GDM1 (cell line): Measurements from ENCODE around the gene WNT3.
"Not testable (repeated sequence)": the region's sequence is repeated elsewhere in the genome, so short reads cannot be mapped to it uniquely, and the experiment has no call there.

ENCODE experiments used
- DNase-seq: peaks from one replicate; lab custom pipeline; 2025; lab: John Stamatoyannopoulos, UW

WNT3 gene

GRCh38 chr17:46818316-46818928, at the start of gene WNT3:
Gene WNT3 (minus strand): TSS chr17:46818692. CDS start chr17:46818597, 95 bp downstream.
- no peak for DNase-seq

- DNase-seq, result no peak
Measured at GRCh38 chr17:46866747-46867146, 48.3 kb upstream of the WNT3 start.

- DNase-seq, result no peak
Measured at GRCh38 chr17:46866325-46866724, 47.8 kb upstream of the WNT3 start.

GRCh38 chr17:46865100-46865499, 46.6 kb upstream of the WNT3 start:
- peak; percentile 17 for DNase-seq

- DNase-seq, result no peak
Measured at GRCh38 chr17:46863383-46864121, 45.1 kb upstream of the WNT3 start.

GRCh38 chr17:46862949-46863348, 44.5 kb upstream of the WNT3 start:
- no peak for DNase-seq

- no peak for DNase-seq
Measured at GRCh38 chr17:46859996-46860395, 41.5 kb upstream of the WNT3 start.

GRCh38 chr17:46857600-46857999, 39.1 kb upstream of the WNT3 start:
- no peak for DNase-seq

GRCh38 chr17:46854948-46855347, 36.5 kb upstream of the WNT3 start:
- DNase-seq, result no peak

- no peak for DNase-seq
Measured at GRCh38 chr17:46854515-46854914, 36.0 kb upstream of the WNT3 start.

GRCh38 chr17:46853896-46854444, 35.5 kb upstream of the WNT3 start:
- DNase-seq, result no peak

- DNase-seq, result no peak
Measured at GRCh38 chr17:46851029-46851741, 32.7 kb upstream of the WNT3 start, which contains the start of gene WNT9B. Gene WNT9B (plus strand): TSS chr17:46851583. CDS start chr17:46851639, 56 bp downstream.

GRCh38 chr17:46850688-46851028, 32.2 kb upstream of the WNT3 start:
- no peak for DNase-seq

GRCh38 chr17:46848534-46848933, 30.0 kb upstream of the WNT3 start:
- no peak for DNase-seq

GRCh38 chr17:46847204-46848191, 29.0 kb upstream of the WNT3 start:
- no peak for DNase-seq

GRCh38 chr17:46842835-46843234, 24.3 kb upstream of the WNT3 start:
- no peak for DNase-seq

- DNase-seq, result no peak
Measured at GRCh38 chr17:46841561-46842379, 23.3 kb upstream of the WNT3 start.

- not testable (repeated sequence) for DNase-seq
Measured at GRCh38 chr17:46840596-46840995, 22.1 kb upstream of the WNT3 start.

GRCh38 chr17:46839211-46839610, 20.7 kb upstream of the WNT3 start:
- no peak for DNase-seq

GRCh38 chr17:46837521-46837920, 19.0 kb upstream of the WNT3 start:
- no peak for DNase-seq

GRCh38 chr17:46836500-46836899, 18.0 kb upstream of the WNT3 start:
- no peak for DNase-seq
